Subcutaneous abdominal adipose tissue (tissue), 5 donors: ENCODE measurements around the gene LENG9.

ENCODE experiments used
- H3K27ac ChIP-seq: one replicate; pipeline ENCODE4 v1.7.0; 2013; ENCODE audit warnings: low read depth, mild to moderate bottlenecking, inconsistent platforms, low read length, moderate library complexity
- H3K27me3 ChIP-seq, 5 donors: one replicate each; pipeline ENCODE4 v1.7.0; 2013; ENCODE audit warnings: low read length in 5 of 5, inconsistent platforms in 1 of 5; ENCODE audit not compliant: control insufficient read depth in 5 of 5, insufficient read depth in 4 of 5
- H3K36me3 ChIP-seq, 5 donors: one replicate each; pipeline ENCODE4 v1.7.0; 2013; ENCODE audit warnings: low read length in 5 of 5; ENCODE audit not compliant: control insufficient read depth in 5 of 5, insufficient read depth in 5 of 5
- H3K4me1 ChIP-seq, 5 donors: one replicate each; pipeline ENCODE4 v1.7.0; 2013; ENCODE audit warnings: low read length in 5 of 5, mild to moderate bottlenecking in 3 of 5, moderate library complexity in 1 of 5; ENCODE audit not compliant: control insufficient read depth in 5 of 5, insufficient read depth in 5 of 5
- H3K4me3 ChIP-seq, 5 donors: one replicate each; pipeline ENCODE4 v1.7.0; 2013; ENCODE audit warnings: low read length in 5 of 5, low read depth in 1 of 5
- H3K9ac ChIP-seq, 5 donors: one replicate each; pipeline ENCODE4 v1.7.0; 2013; ENCODE audit warnings: low read length in 5 of 5, mild to moderate bottlenecking in 4 of 5, moderate library complexity in 3 of 5
- H3K9me3 ChIP-seq, 5 donors: one replicate each; pipeline ENCODE4 v1.7.0; 2013; ENCODE audit warnings: low read length in 5 of 5; ENCODE audit not compliant: control insufficient read depth in 5 of 5
- donor health status: healthy.
- donor health status: healthy.
- donor health status: healthy.
- donor health status: healthy.
- donor health status: healthy.

The LENG9 gene

DNA sequence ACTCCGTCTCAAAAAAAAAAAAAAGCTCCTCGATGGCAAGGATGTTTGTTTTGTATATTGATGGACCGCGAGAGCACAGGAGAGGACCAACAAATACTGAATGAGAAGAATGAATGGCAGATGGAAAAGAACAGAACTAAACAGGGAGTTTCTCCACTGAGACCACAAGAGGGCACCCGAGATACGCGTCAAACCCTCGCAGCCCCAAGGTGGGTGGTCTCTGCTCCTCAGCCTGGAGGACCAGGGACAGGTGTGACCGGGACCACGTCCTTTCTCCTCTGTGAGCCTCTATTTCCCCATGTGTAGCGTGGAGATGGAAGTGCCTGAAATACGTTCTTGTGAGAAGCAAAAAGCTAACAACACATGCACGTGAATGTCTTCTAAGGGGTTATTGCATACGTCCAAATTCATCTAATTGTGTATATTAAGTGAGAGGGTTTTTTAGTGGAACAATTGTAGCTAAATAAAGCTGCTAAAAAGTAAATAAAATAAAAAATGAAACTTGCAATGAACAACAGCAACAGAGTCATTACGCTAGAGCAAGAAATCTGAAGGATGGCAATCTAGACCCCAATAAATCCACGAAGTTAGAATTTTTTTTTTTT is 17.9 kb upstream of the LENG9 start:
- H3K27ac ChIP-seq, result no peak overlapping the region
- H3K4me3 ChIP-seq, result no peak overlapping the region
- peaks cover 0 to 13% (median 8%) of the 10 kb centered on the region in 5 donors for H3K27me3 ChIP-seq
- H3K36me3 ChIP-seq, result no peaks in the 10 kb centered on the region
- H3K9me3 ChIP-seq, result no peaks in the 10 kb centered on the region
- H3K4me1 ChIP-seq, result peaks cover 0 to 4% (median 3%) of the 10 kb centered on the region in 5 donors
- H3K9ac ChIP-seq, result no peak overlapping the region

GRCh38 chr19:54480051-54480450 is 16.5 kb upstream of the LENG9 start:
- Histone ChIP-seq H3K27me3 (peaks cover 0 to 13% (median 8%) of the 10 kb centered on the region in 5 donors), H3K27ac (no peak overlapping the region), H3K9me3 (no peaks in the 10 kb centered on the region), H3K36me3 (no peaks in the 10 kb centered on the region), H3K4me1 (peaks cover 0 to 4% (median 3%) of the 10 kb centered on the region in 5 donors), H3K9ac (no peak overlapping the region), H3K4me3 (no peak overlapping the region)

DNA sequence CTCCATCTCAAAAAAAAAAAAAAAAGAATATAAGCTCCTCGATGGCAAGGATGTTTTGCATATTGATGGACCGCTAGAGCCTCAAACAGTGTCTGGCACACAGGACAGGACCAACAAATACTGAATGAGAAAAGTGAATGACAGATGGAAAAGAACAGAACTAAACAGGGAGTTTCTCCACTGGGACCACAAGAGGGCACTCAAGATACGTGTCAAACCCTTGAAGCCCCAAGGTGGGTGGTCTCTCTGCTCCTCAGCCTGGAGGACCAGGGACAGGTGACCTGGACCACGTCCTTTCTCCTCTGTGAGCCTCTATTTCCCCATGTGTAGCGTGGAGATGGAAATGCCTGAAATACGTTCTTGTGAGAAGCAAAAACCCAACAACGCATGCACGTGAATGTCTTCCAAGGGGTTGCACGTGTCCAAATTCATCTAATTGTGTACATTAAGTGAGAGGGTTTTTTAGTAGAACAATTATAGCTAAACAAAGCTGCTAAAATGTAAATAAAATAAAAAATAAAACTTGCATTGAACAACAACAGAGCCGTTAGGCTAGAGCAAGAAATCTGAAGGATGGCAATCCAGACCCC is 15.2 kb upstream of the LENG9 start:
- H3K9me3 ChIP-seq, result no peaks in the 10 kb centered on the region
- H3K9ac ChIP-seq, result no peak overlapping the region
- peaks cover 0 to 6% (median 3%) of the 10 kb centered on the region in 5 donors for H3K4me1 ChIP-seq
- H3K27me3 ChIP-seq, result peaks cover 0 to 10% (median 6%) of the 10 kb centered on the region in 5 donors
- no peak overlapping the region for H3K4me3 ChIP-seq
- no peak overlapping the region for H3K27ac ChIP-seq
- no peaks in the 10 kb centered on the region for H3K36me3 ChIP-seq

GRCh38 chr19:54477650-54478049 is 14.1 kb upstream of the LENG9 start:
- peaks cover 0 to 11% (median 10%) of the 10 kb centered on the region in 5 donors for H3K27me3 ChIP-seq

DNA sequence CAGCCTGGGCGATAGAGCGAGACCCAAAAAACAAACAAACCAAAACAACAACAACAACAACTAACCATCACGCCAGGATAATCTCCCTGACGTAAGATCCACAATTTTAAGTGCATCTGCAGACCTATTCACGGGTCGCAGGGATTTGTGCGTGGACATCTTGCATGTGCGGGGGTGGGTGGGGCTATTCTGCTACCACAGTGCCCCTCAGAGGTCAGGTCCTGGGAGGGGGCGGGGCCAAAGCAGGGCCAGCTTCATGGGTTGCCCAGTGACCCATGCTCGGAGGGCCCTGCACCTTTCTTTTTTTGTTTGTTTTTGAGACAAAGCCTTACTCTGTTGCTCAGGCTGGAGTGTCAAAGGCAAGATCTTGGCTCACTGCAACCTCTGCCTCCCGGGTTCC is 12.1 kb upstream of the LENG9 start:
- H3K27ac ChIP-seq, result no peak overlapping the region
- peaks cover 4 to 20% (median 18%) of the 10 kb centered on the region in 5 donors for H3K27me3 ChIP-seq
- no peaks in the 10 kb centered on the region for H3K36me3 ChIP-seq
- no peaks in the 10 kb centered on the region for H3K9me3 ChIP-seq
- H3K4me1 ChIP-seq, result peaks cover 0 to 20% (median 14%) of the 10 kb centered on the region in 5 donors
- H3K9ac ChIP-seq, result no peak overlapping the region
- H3K4me3 ChIP-seq, result no peak overlapping the region

More at GRCh38 chr19:54477650-54478049, 14.1 kb upstream of the LENG9 start:
- Histone ChIP-seq H3K4me1 (peaks cover 0 to 12% (median 10%) of the 10 kb centered on the region in 5 donors), H3K27ac (no peak overlapping the region), H3K9me3 (no peaks in the 10 kb centered on the region), H3K4me3 (no peak overlapping the region), H3K9ac (no peak overlapping the region), H3K36me3 (no peaks in the 10 kb centered on the region)

DNA sequence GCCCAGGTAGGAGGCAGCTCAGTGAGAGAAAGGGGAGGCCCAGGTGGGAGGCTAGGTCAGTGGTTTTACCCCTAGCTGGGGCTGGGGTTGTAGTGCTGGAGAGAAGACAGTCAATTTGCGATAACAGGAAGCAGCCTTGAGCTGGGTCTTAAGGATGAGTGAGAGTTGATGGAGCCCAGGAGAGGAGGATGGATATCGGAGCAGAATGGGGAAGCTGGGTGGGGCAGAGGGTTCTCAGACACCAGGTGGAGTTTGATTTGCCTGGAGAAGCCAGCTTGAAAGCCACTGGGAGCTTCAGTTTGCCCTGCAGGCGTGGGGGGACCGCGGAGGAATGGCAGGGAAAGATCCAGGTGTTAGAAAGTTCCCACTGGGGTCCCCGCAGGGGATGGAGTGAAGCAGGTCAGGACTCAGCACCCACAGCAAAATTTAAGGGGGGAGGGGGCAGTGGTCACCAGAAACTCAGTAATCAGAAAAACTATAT is 10.4 kb upstream of the LENG9 start:
- Histone ChIP-seq H3K27ac (peak overlapping the region; percentile 57), H3K4me3 (no peak overlapping the region), H3K36me3 (no peaks in the 10 kb centered on the region), H3K27me3 (peaks cover 5 to 24% (median 20%) of the 10 kb centered on the region in 5 donors), H3K9ac (peak overlapping the region in 1 of 5 donors; percentile 68), H3K9me3 (no peaks in the 10 kb centered on the region), H3K4me1 (peaks cover 1 to 33% (median 26%) of the 10 kb centered on the region in 5 donors)

- H3K4me3 ChIP-seq, result peak within 1 kb of the TSS; percentile 25 to 61 (median 51)
- peak within 1 kb of the TSS; percentile 57 for H3K27ac ChIP-seq
- H3K4me1 ChIP-seq, result peaks cover 1 to 35% (median 26%) of the 10 kb centered on the region in 5 donors
- H3K9me3 ChIP-seq, result no peaks in the 10 kb centered on the region
- H3K27me3 ChIP-seq, result peaks cover 5 to 24% (median 20%) of the 10 kb centered on the region in 5 donors
- no peaks in the 10 kb centered on the region for H3K36me3 ChIP-seq
- H3K9ac ChIP-seq, result peak within 1 kb of the TSS in 3 of 5 donors; percentile 2 to 68 (median 56)
These were observed 9.7 kb upstream of the LENG9 start, which contains the start of gene CDC42EP5 for GRCh38 chr19:54473071-54473891. TSS of gene CDC42EP5 (minus strand) at chr19:54473296. CDS start at chr19:54465547, 7,749 bp downstream.

DNA sequence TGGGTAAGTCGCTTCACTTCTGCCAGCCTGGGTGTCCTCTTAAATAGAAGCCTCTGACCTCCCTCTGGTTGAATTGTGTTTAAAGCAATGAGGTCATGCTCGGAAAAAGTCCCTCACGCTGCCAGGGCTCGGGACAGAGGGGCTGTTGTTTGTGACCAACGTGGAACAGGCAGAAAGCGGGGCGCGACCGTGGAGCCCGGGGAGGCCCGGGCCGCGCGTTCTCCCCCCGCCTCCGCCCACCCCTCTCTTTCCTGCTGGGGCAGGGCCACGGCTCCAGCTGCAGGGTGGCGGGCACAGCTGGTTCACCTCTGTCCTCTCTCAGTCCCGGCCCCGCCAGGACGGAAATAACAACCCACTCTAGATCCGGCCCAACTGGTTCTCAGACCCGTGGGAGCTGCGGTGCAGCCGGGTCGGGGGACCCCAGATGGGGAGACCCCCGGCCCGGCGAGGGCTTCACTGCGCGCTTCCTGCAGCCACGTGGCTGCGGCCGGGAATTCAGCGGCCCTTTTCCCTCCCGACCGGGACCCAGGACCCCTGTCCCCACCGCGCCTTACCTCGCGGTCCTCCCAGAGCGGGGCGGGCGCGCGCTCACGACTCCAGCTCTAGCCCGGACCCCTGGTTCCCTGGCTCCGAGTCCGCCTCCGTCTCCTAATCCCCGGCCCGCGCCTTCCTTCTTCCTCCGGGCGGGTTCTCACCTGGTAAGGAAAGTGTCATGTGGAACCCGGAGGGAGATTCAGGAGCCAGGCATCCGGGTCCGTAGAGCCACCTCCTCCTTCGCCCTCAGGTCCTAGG is 7.6 kb upstream of the LENG9 start:
- H3K27ac ChIP-seq, result peak overlapping the region; percentile 54
- H3K4me1 ChIP-seq, result peaks cover 1 to 35% (median 26%) of the 10 kb centered on the region in 5 donors
- peak overlapping the region in 3 of 5 donors; percentile 66 to 75 (median 66) for H3K9ac ChIP-seq
- H3K9me3 ChIP-seq, result no peaks in the 10 kb centered on the region
- H3K27me3 ChIP-seq, result peaks cover 5 to 20% (median 12%) of the 10 kb centered on the region in 5 donors
- no peaks in the 10 kb centered on the region for H3K36me3 ChIP-seq
- peak overlapping the region in 3 of 5 donors; percentile 53 to 60 (median 57) for H3K4me3 ChIP-seq

DNA sequence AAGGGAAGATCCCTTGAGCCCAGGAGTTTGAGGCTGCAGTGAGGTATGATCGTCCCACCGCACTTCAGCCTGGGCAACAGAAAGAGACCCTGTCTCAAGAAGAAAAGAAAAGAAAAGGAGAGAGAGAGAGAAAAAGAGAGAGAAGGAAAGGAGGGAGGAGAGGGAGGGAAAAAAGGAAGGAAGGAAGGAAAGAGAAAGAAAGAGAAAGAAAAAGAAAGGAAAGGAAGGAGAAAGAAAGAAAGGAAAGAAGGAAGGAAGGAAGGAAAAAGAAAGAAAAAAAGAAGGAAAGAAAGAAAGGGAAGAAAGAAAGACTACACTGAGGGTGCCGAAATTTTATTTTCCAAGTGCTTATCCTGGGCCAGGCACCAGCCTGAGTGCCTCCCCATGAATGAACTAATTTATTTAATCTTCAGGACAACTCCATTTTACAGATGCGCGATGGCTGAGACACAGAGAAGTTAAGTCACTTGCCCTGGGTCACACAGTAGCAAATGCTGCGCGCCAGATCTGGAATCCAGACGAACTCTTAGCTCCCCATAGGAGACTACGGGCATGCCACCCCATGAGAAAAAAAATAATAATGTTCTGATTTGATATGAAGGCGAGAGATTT is 6.8 kb upstream of the LENG9 start:
- Histone ChIP-seq H3K9me3 (no peaks in the 10 kb centered on the region), H3K4me1 (peaks cover 1 to 35% (median 26%) of the 10 kb centered on the region in 5 donors), H3K27me3 (peaks cover 5 to 20% (median 12%) of the 10 kb centered on the region in 5 donors), H3K9ac (peak overlapping the region in 2 of 5 donors; percentile 66), H3K27ac (peak overlapping the region; percentile 54), H3K36me3 (no peaks in the 10 kb centered on the region), H3K4me3 (peak overlapping the region in 3 of 5 donors; percentile 53 to 60 (median 57))
